Measurements from ENCODE around the gene BARD1.
"Not testable (repeated sequence)": the region's sequence is repeated elsewhere in the genome, so short reads cannot be mapped to it uniquely, and the experiment has no call there.

BARD1 gene

DNA sequence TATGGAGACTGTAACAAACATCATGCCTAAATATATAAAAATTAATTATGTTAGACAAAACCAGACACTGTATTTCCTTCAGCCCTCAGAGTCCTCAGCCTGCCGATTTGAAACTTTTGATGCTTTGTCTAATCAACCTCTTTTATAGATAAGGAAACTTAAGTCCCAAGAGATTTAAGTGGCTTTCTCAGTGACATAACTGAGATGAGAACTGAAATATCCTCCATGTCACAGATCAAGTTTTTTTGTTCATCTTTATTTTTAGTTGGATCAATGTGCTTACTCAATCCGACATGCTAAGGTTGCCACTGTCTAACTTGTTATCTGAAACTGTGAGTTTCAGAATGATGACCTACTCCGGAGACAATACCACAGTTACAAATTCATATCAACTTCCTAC is 72.3 kb downstream of the BARD1 start:
- Histone ChIP-seq H3K9me2 (replicated peaks; ENCODE audit: low read depth, low read length) (no peaks in the 10 kb centered on the region), H3K9me3 (ENCODE audit: insufficient read depth, low read depth, low read length) (no peaks in the 10 kb centered on the region), H3K4me1 (ENCODE audit: insufficient read depth, low read length, poor library complexity, severe bottlenecking) (no peaks in the 10 kb centered on the region), H3K27me3 (ENCODE audit: insufficient read depth, low read length, poor library complexity, severe bottlenecking) (no peaks in the 10 kb centered on the region), H3K79me2 (ENCODE audit: insufficient read depth, low read length) (no peaks in the 10 kb centered on the region), H4K20me1 (ENCODE audit: insufficient read depth, low read length, poor library complexity, severe bottlenecking) (no peaks in the 10 kb centered on the region), H3K4me3 (ENCODE audit: low read length, poor library complexity, severe bottlenecking) (no peak overlapping the region), H3F3A (ENCODE audit: low read depth) (no peaks in the 10 kb centered on the region), H2AFZ (ENCODE audit: low read length) (no peak overlapping the region), H3K9ac (ENCODE audit: low read depth, low read length, poor library complexity, severe bottlenecking) (no peak overlapping the region), H3K36me3 (ENCODE audit: insufficient read depth, low read length) (peaks cover 56% of the 10 kb centered on the region), H3K4me2 (ENCODE audit: low read depth, low read length, poor library complexity, severe bottlenecking) (no peak overlapping the region)
- TF ChIP-seq EZH2phosphoT487 (IDR thresholded peaks at IDR 0.05; ENCODE audit: borderline replicate concordance): no peak

DNA sequence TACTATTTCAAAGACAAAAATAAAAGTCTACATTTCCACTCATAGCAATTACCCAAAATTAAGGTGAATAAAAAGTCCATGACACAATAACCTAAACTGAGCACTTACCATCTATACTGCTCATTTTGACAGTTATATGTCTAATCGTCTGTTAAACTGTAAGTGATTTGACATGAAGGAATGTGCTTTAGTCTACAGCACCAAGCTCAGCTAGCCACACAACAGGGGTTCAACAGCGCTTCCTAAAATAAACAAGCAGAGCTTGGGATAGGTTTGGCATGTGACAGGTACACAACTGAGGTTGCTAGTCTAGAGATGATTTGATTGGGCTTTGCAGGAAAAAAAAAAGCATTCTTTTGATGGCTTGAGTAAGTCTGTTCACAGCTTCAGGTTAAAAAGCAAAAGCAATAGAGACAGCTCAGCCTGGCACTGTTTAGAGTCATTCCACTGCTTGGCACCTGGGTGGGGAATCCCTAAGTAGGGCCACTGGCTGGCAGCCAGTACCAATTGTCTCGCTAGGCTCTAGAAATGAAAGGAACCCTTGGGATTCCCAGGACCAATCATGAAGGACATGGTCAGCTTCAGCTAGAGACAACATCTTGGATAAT is 78.6 kb downstream of the BARD1 start:
- Histone ChIP-seq H3K9ac (ENCODE audit: low read depth, low read length, poor library complexity, severe bottlenecking) (no peak overlapping the region), H2AFZ (ENCODE audit: low read length) (no peak overlapping the region), H3K4me3 (ENCODE audit: low read length, poor library complexity, severe bottlenecking) (no peak overlapping the region), H3K79me2 (ENCODE audit: insufficient read depth, low read length) (no peaks in the 10 kb centered on the region), H3K9me3 (ENCODE audit: insufficient read depth, low read depth, low read length) (no peaks in the 10 kb centered on the region), H3K4me2 (ENCODE audit: low read depth, low read length, poor library complexity, severe bottlenecking) (no peak overlapping the region), H3K27me3 (ENCODE audit: insufficient read depth, low read length, poor library complexity, severe bottlenecking) (no peaks in the 10 kb centered on the region), H3F3A (ENCODE audit: low read depth) (no peaks in the 10 kb centered on the region), H3K36me3 (ENCODE audit: insufficient read depth, low read length) (peaks cover 53% of the 10 kb centered on the region), H3K4me1 (ENCODE audit: insufficient read depth, low read length, poor library complexity, severe bottlenecking) (no peaks in the 10 kb centered on the region), H3K9me2 (replicated peaks; ENCODE audit: low read depth, low read length) (no peaks in the 10 kb centered on the region), H4K20me1 (ENCODE audit: insufficient read depth, low read length, poor library complexity, severe bottlenecking) (no peaks in the 10 kb centered on the region)
- TF ChIP-seq EZH2phosphoT487 (IDR thresholded peaks at IDR 0.05; ENCODE audit: borderline replicate concordance): no peak
- TF ChIP-seq, protein P1, sequence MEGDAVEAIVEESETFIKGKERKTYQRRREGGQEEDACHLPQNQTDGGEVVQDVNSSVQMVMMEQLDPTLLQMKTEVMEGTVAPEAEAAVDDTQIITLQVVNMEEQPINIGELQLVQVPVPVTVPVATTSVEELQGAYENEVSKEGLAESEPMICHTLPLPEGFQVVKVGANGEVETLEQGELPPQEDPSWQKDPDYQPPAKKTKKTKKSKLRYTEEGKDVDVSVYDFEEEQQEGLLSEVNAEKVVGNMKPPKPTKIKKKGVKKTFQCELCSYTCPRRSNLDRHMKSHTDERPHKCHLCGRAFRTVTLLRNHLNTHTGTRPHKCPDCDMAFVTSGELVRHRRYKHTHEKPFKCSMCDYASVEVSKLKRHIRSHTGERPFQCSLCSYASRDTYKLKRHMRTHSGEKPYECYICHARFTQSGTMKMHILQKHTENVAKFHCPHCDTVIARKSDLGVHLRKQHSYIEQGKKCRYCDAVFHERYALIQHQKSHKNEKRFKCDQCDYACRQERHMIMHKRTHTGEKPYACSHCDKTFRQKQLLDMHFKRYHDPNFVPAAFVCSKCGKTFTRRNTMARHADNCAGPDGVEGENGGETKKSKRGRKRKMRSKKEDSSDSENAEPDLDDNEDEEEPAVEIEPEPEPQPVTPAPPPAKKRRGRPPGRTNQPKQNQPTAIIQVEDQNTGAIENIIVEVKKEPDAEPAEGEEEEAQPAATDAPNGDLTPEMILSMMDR (conservative IDR thresholded peaks at IDR 0.05; ENCODE audit: low read length): no peak

GRCh38 chr2:214730248-214730647 is 79.2 kb downstream of the BARD1 start:
- H3K36me3 ChIP-seq (ENCODE audit: insufficient read depth, low read length): peaks cover 50% of the 10 kb centered on the region
- TF ChIP-seq, protein P1 (conservative IDR thresholded peaks at IDR 0.05; ENCODE audit: low read length): no peak
- TF ChIP-seq EZH2phosphoT487 (IDR thresholded peaks at IDR 0.05; ENCODE audit: borderline replicate concordance): no peak
- H3K79me2 ChIP-seq (ENCODE audit: insufficient read depth, low read length): no peaks in the 10 kb centered on the region
- no peaks in the 10 kb centered on the region for H3K9me3 ChIP-seq (ENCODE audit: insufficient read depth, low read depth, low read length)
- no peaks in the 10 kb centered on the region for H3K4me1 ChIP-seq (ENCODE audit: insufficient read depth, low read length, poor library complexity, severe bottlenecking)
- no peaks in the 10 kb centered on the region for H3F3A ChIP-seq (ENCODE audit: low read depth)
- no peak overlapping the region for H3K4me3 ChIP-seq (ENCODE audit: low read length, poor library complexity, severe bottlenecking)
- H3K9me2 ChIP-seq (replicated peaks; ENCODE audit: low read depth, low read length): no peaks in the 10 kb centered on the region
- H2AFZ ChIP-seq (ENCODE audit: low read length): no peak overlapping the region
- H3K4me2 ChIP-seq (ENCODE audit: low read depth, low read length, poor library complexity, severe bottlenecking): no peak overlapping the region
- H4K20me1 ChIP-seq (ENCODE audit: insufficient read depth, low read length, poor library complexity, severe bottlenecking): no peaks in the 10 kb centered on the region
- H3K27me3 ChIP-seq (ENCODE audit: insufficient read depth, low read length, poor library complexity, severe bottlenecking): no peaks in the 10 kb centered on the region
- H3K9ac ChIP-seq (ENCODE audit: low read depth, low read length, poor library complexity, severe bottlenecking): no peak overlapping the region

GRCh38 chr2:214724741-214725140 is 84.7 kb downstream of the BARD1 start:
- H3F3A ChIP-seq (ENCODE audit: low read depth): no peaks in the 10 kb centered on the region
- H2AFZ ChIP-seq (ENCODE audit: low read length): no peak overlapping the region
- no peaks in the 10 kb centered on the region for H4K20me1 ChIP-seq (ENCODE audit: insufficient read depth, low read length, poor library complexity, severe bottlenecking)
- peaks cover 31% of the 10 kb centered on the region; the same call in 1 of the 2 replicates for H3K36me3 ChIP-seq (ENCODE audit: insufficient read depth, low read length)
- no peaks in the 10 kb centered on the region for H3K27me3 ChIP-seq (ENCODE audit: insufficient read depth, low read length, poor library complexity, severe bottlenecking)
- H3K4me2 ChIP-seq (ENCODE audit: low read depth, low read length, poor library complexity, severe bottlenecking): no peak overlapping the region
- no peaks in the 10 kb centered on the region for H3K79me2 ChIP-seq (ENCODE audit: insufficient read depth, low read length)
- no peak overlapping the region for H3K4me3 ChIP-seq (ENCODE audit: low read length, poor library complexity, severe bottlenecking)
- no peaks in the 10 kb centered on the region for H3K4me1 ChIP-seq (ENCODE audit: insufficient read depth, low read length, poor library complexity, severe bottlenecking)
- TF ChIP-seq, protein P1 (conservative IDR thresholded peaks at IDR 0.05; ENCODE audit: low read length): no peak
- TF ChIP-seq EZH2phosphoT487 (IDR thresholded peaks at IDR 0.05; ENCODE audit: borderline replicate concordance): no peak
- no peak overlapping the region for H3K9ac ChIP-seq (ENCODE audit: low read depth, low read length, poor library complexity, severe bottlenecking)
- no peaks in the 10 kb centered on the region for H3K9me3 ChIP-seq (ENCODE audit: insufficient read depth, low read depth, low read length)
- H3K9me2 ChIP-seq (replicated peaks; ENCODE audit: low read depth, low read length): no peaks in the 10 kb centered on the region

- H3K4me2 ChIP-seq (ENCODE audit: low read depth, low read length, poor library complexity, severe bottlenecking); H4K20me1 ChIP-seq (ENCODE audit: insufficient read depth, low read length, poor library complexity, severe bottlenecking); H3K4me3 ChIP-seq (ENCODE audit: low read length, poor library complexity, severe bottlenecking); H2AFZ ChIP-seq (ENCODE audit: low read length); H3K36me3 ChIP-seq (ENCODE audit: insufficient read depth, low read length); H3K9me2 ChIP-seq (replicated peaks; ENCODE audit: low read depth, low read length); H3K9ac ChIP-seq (ENCODE audit: low read depth, low read length, poor library complexity, severe bottlenecking); H3K27me3 ChIP-seq (ENCODE audit: insufficient read depth, low read length, poor library complexity, severe bottlenecking); H3F3A ChIP-seq (ENCODE audit: low read depth); H3K4me1 ChIP-seq (ENCODE audit: insufficient read depth, low read length, poor library complexity, severe bottlenecking); H3K9me3 ChIP-seq (ENCODE audit: insufficient read depth, low read depth, low read length); H3K79me2 ChIP-seq (ENCODE audit: insufficient read depth, low read length): not testable (repeated sequence)
Measured at GRCh38 chr2:214717837-214718236, 91.6 kb downstream of the BARD1 start.

Data from Loucy (cell line).